H1 (cell line): ENCODE measurements around the gene ORAI3. TPM values are rescaled to one million over a fixed set of nuclear protein-coding genes. Genes with fewer than 3 reads are reported as not detected.

ENCODE experiments used
- CTCF ChIP-seq, 3 experiments: IDR thresholded peaks; 1 replicate in 2 of 3; 2 replicates in 1 of 3; pipeline versions ENCODE4 v1.5.1 to v1.6.1; 2011; ENCODE audit warnings: low read length in 3 of 3, mild to moderate bottlenecking in 3 of 3, inconsistent platforms in 2 of 3, low read depth in 1 of 3, moderate library complexity in 1 of 3; ENCODE audit not compliant: insufficient read depth in 1 of 3; ENCODE audit errors: control extremely low read depth in 1 of 3
- SUZ12 ChIP-seq: fragments of 200-600 bp; sonication (generic); IDR thresholded peaks from 2 replicates; pipeline ENCODE4 v1.6.1; 2012; ENCODE audit warnings: mild to moderate bottlenecking, inconsistent platforms, low read length, moderate library complexity, mixed read lengths
- polyA plus RNA-seq, 7 experiments: library from polyadenylated mRNA; depleted of rRNA in 3 of 7; stranded (reverse) in 5 of 7; unstranded in 2 of 7; fragments of >200 nt in 5 of 7; fragments of 200-250 nt in 2 of 7; gene quantifications; 1 replicate in 5 of 7; 2 replicates in 1 of 7; 4 replicates in 1 of 7; pipeline versions ENCODE4 v1.2.1 to v1.2.3, GENCODE V29; 2011 to 2013; ENCODE audit warnings: missing spikeins in 2 of 7, mixed read lengths in 2 of 7
- total RNA-seq: library from RNA; stranded (reverse); fragmentation: NEBNext Ultra II Directional; extraction: Animal tissue kit (Norgen Biotek cat#: 25700); gene quantifications from 2 replicates; pipeline ENCODE4 v1.2.1, GENCODE V29; 2021

ORAI3 gene
- total and polyA plus RNA-seq, 2 of the 8 experiments (the other 6 are each of a cell fraction or from before 2014, with no cell fraction given), result 8.7 to 24.5 TPM

GRCh38 chr16:30992931-30993816 is 44.3 kb downstream of the ORAI3 start (continued):
- TF ChIP-seq CTCF (IDR thresholded peaks at IDR 0.05; ENCODE audit: control extremely low read depth in 1 of 3, insufficient read depth in 1 of 3, low read depth in 1 of 3, low read length in 3 of 3) (no peak), SUZ12 (no peak)
